ENCODE results near the gene GPSM1.

GPSM1 gene, protein sequence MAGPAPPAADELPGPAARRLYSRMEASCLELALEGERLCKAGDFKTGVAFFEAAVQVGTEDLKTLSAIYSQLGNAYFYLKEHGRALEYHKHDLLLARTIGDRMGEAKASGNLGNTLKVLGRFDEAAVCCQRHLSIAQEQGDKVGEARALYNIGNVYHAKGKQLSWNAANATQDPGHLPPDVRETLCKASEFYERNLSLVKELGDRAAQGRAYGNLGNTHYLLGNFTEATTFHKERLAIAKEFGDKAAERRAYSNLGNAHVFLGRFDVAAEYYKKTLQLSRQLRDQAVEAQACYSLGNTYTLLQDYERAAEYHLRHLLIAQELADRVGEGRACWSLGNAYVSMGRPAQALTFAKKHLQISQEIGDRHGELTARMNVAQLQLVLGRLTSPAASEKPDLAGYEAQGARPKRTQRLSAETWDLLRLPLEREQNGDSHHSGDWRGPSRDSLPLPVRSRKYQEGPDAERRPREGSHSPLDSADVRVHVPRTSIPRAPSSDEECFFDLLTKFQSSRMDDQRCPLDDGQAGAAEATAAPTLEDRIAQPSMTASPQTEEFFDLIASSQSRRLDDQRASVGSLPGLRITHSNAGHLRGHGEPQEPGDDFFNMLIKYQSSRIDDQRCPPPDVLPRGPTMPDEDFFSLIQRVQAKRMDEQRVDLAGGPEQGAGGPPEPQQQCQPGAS

GRCh38 chr9:136327304-136327974 lies at the start of gene GPSM1:
TSS of gene GPSM1 (plus strand) at chr9:136327539. CDS start at chr9:136327696, 157 bp downstream.
- DNase-seq (ENCODE audit: low spot score) = peak; percentile 75

DNA sequence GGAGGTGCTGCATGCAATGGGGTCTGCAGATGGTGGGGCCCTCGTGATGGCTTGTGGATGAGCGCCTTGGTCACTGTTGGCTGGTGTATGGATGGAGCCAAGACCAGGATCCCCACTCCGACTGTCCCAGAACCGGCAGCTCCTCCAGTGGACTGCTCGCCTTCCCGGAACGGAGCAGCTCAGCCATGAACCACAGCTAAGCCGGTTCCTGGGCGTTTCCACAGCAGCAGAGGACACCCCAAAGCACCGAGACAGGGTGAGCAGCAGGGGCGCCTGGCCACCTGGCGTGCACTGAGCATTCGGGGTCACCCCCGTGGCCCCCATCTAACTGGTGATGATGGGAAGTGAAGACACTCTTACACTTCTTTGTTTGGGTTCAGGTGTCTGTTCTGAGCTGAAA lies 49.6 kb upstream of the GPSM1 start:
- no peak for DNase-seq (ENCODE audit: low spot score)

GRCh38 chr9:136278221-136278620 lies 49.1 kb upstream of the GPSM1 start:
- DNase-seq (ENCODE audit: low spot score) = no peak

- no peak for DNase-seq (ENCODE audit: low spot score)
Observed at GRCh38 chr9:136278894-136279293, 48.4 kb upstream of the GPSM1 start.

DNA sequence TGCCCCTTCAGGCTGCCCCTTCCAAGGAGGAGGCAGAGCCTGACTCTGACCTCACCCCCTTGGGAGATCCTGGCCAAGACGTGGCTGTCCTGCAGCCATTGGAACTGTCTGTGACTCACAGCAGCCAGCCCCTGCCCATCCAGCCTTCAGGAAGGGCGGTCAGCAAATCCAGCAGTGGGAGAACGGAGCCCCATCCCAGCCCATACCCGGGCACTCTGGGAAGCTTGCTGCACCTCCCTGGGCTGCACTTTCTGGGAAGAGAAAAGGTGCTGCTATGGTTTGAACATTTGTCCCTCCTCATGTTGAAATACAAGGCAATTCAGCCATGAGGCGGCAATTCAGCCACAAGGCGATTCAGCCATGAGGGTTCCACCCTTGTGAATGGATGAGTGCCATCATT lies 47.9 kb upstream of the GPSM1 start:
- no peak for DNase-seq (ENCODE audit: low spot score)

GRCh38 chr9:136280535-136281315 lies 46.6 kb upstream of the GPSM1 start:
- DNase-seq (ENCODE audit: low spot score) = no peak

- DNase-seq (ENCODE audit: low spot score) = no peak
Observed at GRCh38 chr9:136281421-136282271, 45.7 kb upstream of the GPSM1 start.

DNA sequence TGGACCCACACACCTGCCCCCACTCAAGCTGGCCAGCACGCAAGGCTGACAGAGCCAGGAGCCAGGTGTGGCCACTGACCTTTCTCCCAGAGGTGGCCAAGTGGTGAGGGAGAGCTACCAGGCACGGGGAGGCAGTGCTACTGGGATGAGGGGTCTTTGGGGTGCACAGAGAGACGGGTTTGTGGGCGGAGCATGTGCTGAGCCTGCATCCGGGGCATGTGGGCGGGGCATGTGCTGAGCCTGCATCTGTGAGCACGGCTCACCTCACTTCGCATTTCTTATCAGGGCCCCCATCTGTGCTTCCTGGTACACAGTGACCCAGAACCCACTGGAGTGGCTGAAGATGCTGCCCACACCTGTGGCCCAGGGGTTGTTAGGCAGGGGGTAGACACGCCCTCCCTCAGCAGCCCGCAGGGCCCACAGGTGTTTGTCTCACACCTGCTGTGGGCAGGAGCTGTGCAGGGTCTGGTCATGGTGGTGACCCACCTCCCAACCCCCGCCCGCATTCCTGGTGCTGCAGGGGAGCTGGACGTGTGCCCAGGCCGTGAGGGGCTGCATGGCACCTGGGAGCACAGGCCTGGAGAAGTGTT lies 45.0 kb upstream of the GPSM1 start:
- DNase-seq (ENCODE audit: low spot score) = no peak

DNA sequence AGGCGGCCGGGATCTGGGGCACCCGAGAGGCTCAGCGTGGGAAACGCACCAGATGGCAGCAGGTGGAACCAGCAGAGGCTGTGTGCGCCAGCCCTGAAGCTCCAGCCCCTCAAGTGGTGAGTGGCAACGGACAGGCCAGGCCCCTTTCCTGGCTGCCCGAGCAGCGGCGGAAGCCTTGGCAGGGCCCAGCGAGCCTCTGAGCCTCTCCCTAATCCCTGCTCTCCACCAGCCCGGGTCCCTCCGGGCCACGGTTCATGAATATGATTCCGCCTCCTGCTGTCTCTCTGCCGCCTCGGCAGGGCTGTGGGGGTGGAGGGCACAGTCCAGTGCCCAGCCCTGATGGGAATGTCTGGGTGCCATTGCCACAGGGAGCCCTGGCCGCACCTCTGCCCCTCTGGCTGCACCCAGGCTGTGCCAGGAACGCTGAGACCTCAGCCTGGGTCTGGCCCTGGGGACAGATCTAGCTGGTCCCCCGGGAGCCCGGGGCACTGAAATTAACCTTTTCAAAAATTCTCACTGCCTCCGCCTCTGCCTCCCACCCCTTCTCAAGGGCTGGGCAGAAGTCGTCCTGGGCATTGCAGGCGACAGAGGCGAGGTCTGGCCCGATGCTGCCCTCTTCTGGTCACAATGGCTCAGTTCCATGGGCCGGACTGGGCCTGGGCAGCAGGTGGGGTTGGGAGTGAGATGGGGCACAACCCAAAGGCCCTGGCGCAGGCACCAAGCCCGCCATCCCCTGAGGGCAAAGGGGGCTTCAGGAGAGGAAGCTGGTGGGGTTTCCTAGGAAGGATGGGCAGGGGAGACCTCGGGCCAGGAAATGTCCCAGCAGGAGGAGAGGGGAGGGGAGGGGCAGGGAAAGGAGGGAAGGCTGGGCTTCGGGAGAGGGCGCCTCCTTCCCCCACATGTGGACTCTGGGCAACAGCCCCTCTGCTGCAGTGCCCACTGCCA lies 43.8 kb upstream of the GPSM1 start:
- DNase-seq (ENCODE audit: low spot score) = peak; percentile 93

- DNase-seq (ENCODE audit: low spot score) = no peak
Observed at GRCh38 chr9:136284311-136284710, 43.0 kb upstream of the GPSM1 start.

DNA sequence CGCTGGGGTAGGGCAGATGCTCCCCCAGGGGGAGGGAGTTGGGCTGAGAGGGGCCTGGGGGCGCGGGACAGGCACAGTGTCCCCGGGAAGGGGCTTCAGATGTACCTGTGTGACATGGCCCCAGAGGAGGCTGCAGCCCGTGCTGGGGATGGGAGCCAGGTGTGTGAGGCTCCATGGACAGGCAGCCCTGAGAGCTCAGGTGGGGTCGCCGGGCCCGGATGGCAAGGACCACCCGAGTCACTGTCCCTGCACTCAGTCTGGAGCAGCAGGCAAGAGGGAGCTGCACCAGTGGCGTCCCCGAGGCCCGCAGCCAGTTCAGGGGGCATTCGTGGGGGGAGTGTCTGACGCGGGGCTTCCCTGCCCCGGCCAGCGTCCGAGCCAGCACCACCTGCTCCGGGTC lies 42.4 kb upstream of the GPSM1 start:
- DNase-seq (ENCODE audit: low spot score) = no peak

- no peak for DNase-seq (ENCODE audit: low spot score)
Observed at GRCh38 chr9:136285501-136286358, 41.6 kb upstream of the GPSM1 start.

DNA sequence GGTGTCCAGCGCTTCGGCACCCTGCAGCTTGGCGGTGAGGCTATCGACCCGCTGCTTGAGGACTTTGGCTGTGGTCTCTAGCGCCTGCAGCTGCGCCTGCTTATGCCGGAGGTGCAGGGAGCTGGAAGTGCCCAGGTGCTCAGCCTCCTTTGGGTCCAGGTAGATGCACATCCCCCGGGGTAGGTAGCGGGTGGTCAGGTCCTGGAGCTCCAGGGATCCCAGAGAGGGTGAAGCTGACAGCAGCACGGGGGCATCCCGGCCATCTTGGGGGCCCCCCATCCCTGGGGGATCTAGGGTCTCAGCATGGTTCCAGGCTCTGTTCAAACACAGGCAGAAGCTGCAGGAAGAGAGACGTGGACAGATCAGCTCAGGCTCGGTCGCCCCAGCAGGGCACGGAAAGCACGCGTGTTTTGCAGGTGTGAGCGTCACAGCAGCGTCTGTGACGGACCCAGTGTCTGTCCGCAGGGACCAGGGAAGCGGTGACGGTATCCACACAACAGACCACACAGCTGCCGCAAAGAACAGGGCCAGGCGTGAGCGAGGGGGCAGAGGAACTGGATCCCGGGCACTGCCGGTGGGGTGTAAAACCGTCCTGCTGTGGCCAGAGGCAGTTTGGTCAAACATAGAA lies 40.9 kb upstream of the GPSM1 start:
- DNase-seq (ENCODE audit: low spot score) = no peak

DNA sequence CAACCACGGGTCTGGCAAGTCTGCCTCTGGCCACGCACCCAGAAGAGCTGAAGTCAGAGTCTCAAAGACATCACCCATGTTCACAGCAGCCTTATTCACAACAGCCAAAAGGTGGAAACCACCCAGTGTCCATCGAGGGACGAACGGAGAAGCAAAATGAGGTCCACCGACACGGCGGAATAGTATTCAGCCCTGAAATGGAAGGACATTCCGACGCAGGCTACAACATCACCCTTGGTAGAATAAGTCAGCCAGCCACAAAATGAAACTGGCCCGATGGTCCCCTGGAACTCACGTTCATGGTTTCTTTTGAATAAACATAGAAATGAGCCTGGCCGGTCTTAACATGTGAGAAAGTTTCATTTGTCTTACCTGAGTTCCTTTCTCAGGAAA lies 40.4 kb upstream of the GPSM1 start:
- DNase-seq (ENCODE audit: low spot score) = no peak

DNA sequence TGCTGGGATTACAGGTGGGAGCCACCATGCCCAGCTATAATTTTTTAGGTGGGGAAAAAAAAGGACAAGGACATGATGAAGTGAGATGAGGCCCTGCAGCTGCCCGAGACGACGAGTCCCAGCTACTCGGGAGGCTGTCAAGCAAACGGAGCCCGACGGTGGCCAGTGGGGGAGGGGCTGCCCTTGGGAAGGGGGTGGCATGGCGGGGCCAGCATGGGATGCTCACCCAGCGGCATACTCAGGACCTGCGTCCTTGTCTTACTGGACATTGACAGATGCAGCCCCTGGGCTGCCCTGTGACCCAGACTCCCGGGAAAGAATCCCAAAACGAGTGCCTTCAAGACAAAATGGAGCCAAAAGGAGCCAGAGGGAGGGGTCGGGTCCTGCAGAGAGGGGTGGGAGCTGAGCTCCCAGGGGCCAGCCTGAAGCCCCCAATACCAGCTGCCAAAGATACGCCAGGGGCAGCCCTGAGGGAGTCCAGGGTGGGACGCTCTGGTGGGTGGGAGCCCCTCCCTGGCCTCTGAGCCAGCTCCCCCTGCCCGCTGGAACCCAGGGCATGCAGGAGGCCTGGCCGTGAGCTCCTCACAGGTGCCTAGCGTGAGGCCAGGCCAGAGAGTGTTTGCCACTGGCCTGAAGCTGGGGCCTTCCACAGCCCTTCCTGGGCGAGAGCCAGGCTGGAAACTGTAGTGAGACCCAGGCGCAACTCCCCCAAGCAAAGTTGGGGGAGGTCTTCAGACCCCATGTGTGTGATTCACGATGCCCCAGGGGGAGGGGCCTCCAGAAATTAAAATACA lies 39.2 kb upstream of the GPSM1 start:
- DNase-seq (ENCODE audit: low spot score) = no peak

- DNase-seq (ENCODE audit: low spot score) = no peak
Observed at GRCh38 chr9:136289651-136290507, 37.5 kb upstream of the GPSM1 start.
